HepG2 (cell line): ENCODE results near the gene RPS17. TPM values are rescaled to one million over a fixed set of nuclear protein-coding genes. Genes with fewer than 3 reads are reported as not detected.

Experiments used
- AKAP8 ChIP-seq: sonication (generic); formaldehyde crosslinking; IDR thresholded peaks from 2 replicates; pipeline ENCODE4 v1.5.1; 2020; ENCODE audit warnings: mild to moderate bottlenecking, missing genetic modification reagents
- JUN ChIP-seq: sonication (generic); formaldehyde crosslinking; IDR thresholded peaks from 2 replicates; pipeline ENCODE4 v1.4.0; 2020; ENCODE audit warnings: mild to moderate bottlenecking, missing genetic modification reagents
- MBD4 ChIP-seq: IDR thresholded peaks from 2 replicates; pipeline ENCODE4 v1.6.1; 2012; ENCODE audit warnings: low read length, inconsistent platforms, borderline replicate concordance
- SRY ChIP-seq: sonication (generic); formaldehyde crosslinking; IDR thresholded peaks from 2 replicates; pipeline ENCODE4 v1.8.0; 2022; ENCODE audit warnings: mild to moderate bottlenecking, missing genetic modification reagents
- THYN1 ChIP-seq: sonication (generic); formaldehyde crosslinking; IDR thresholded peaks from 2 replicates; pipeline ENCODE4 v1.8.1; 2023; ENCODE audit warnings: low read depth, mild to moderate bottlenecking, moderate library complexity, missing genetic modification reagents, borderline replicate concordance
- ZBTB3 ChIP-seq: sonication (generic); formaldehyde crosslinking; IDR thresholded peaks from 2 replicates; pipeline ENCODE4 v1.4.0; 2020; ENCODE audit warnings: low read depth, mild to moderate bottlenecking, moderate library complexity, missing genetic modification reagents, borderline replicate concordance
- ZNF775 ChIP-seq: sonication (generic); formaldehyde crosslinking; IDR thresholded peaks from 2 replicates; pipeline ENCODE4 v1.4.0; 2020; ENCODE audit warnings: missing genetic modification reagents, mild to moderate bottlenecking, moderate library complexity, borderline replicate concordance
- polyA plus RNA-seq, 8 experiments: library from polyadenylated mRNA; depleted of rRNA in 3 of 8; stranded (reverse) in 7 of 8; unstranded in 1 of 8; fragments of >200 nt; fragmentation: Illumina TruSeq in 4 of 8; extraction: Trizol in 4 of 8; gene quantifications; 2 replicates each; pipeline versions ENCODE4 v1.2.1 to v1.2.3, GENCODE V29; 2011 to 2016; ENCODE audit warnings: low read depth in 4 of 8, missing spikeins in 1 of 8, mixed read lengths in 1 of 8; ENCODE audit not compliant: insufficient read depth in 1 of 8
- total RNA-seq, 5 experiments: library from RNA; depleted of rRNA; stranded (reverse); fragments of >200 nt; fragmentation: Illumina TruSeq; extraction: Trizol; gene quantifications; 2 replicates each; pipeline ENCODE4 v1.2.3, GENCODE V29; 2016; ENCODE audit warnings: low read depth in 1 of 5
- TF ChIP-seq, protein P1 (sequence below): sonication (generic); formaldehyde crosslinking; IDR thresholded peaks from 2 replicates; pipeline ENCODE4 v1.5.1; 2020; ENCODE audit warnings: mild to moderate bottlenecking, missing genetic modification reagents, borderline replicate concordance
- TF ChIP-seq, protein P2 (sequence below): sonication (generic); formaldehyde crosslinking; conservative IDR thresholded peaks from 2 replicates; pipeline ENCODE4 v1.4.0; 2020; ENCODE audit warnings: mild to moderate bottlenecking, missing genetic modification reagents, moderate library complexity
- TF ChIP-seq, protein P3 (sequence below): sonication (generic); formaldehyde crosslinking; IDR thresholded peaks from 2 replicates; pipeline ENCODE4 v1.9.0; 2021; ENCODE audit warnings: missing genetic modification reagents, borderline replicate concordance
- TF ChIP-seq, protein P4 (sequence below): sonication (generic); formaldehyde crosslinking; IDR thresholded peaks from 2 replicates; pipeline ENCODE4 v1.4.0; 2020; ENCODE audit warnings: missing genetic modification reagents
- TF ChIP-seq, protein P5 (sequence below): sonication (generic); formaldehyde crosslinking; conservative IDR thresholded peaks from 2 replicates; pipeline ENCODE4 v1.4.0; 2020; ENCODE audit warnings: missing genetic modification reagents
- TF ChIP-seq, protein P6 (sequence below): sonication (generic); formaldehyde crosslinking; IDR thresholded peaks from 2 replicates; pipeline ENCODE4 v1.5.1; 2020; ENCODE audit warnings: missing genetic modification reagents, mild to moderate bottlenecking, borderline replicate concordance
- TF ChIP-seq, protein P7 (sequence below): sonication (generic); formaldehyde crosslinking; IDR thresholded peaks from 2 replicates; pipeline ENCODE4 v1.4.0; 2020; ENCODE audit warnings: missing genetic modification reagents

The RPS17 gene
- total and polyA plus RNA-seq, 2 of the 13 experiments (the other 11 are each of a cell fraction or from before 2014, with no cell fraction given): 2,570 to 5,021 TPM

DNA sequence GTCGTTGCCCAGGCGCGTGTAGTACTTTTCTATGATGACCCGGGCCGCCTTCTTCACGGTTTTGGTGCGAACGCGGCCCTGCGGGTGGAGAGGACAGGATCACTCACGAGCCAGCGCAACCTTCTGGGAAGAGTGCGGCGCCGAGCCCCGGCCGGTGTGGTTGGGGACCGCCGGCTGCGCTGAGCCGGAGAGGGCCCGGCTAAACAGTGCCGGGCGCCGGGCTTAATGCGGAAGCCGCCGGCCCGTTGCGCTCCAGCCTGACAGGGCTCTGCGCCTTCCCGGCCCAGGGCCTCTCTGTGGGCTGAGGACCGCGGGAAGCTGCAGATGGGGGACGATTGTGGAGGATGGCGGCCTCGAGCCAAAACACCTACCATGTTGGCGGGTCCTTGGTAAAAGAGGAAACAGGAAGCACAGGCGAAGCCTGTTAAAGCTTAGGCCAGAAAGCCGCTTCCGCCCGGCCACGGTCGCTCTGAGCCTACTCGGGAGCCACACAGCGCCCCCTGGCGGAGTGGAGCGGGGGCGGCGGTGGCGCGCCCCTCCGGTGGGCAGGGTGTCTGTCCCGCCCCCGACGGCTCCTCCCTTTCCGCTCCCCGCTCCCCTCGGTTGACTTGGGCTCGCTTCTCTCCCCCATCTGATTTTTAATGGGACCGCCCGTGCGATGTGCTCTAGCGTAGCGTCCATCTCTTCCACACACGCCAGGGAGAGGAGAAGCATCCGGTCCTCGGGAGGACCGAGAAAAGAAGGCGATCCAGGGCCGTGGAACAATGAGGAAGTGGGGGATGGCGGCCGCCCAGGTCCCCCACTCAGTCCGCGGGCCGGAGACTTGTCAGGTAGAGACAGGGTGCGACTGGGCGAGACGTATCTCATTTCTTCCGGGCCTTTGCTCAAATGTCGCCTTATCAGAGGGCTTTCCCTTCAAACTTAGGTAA lies at the start of gene RPS17 (continued):
- TF ChIP-seq, protein P1, sequence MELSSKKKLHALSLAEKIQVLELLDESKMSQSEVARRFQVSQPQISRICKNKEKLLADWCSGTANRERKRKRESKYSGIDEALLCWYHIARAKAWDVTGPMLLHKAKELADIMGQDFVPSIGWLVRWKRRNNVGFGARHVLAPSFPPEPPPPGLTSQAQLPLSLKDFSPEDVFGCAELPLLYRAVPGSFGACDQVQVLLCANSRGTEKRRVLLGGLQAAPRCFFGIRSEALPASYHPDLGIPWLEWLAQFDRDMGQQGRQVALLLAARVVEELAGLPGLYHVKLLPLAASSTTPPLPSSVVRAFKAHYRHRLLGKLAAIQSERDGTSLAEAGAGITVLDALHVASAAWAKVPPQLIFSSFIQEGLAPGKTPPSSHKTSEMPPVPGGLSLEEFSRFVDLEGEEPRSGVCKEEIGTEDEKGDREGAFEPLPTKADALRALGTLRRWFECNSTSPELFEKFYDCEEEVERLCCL (CRISPR knock-in tag): 0 out of 2 replicates have a peak, but pooled peaks have one; percentile 26
- TF ChIP-seq ZBTB3 (CRISPR knock-in tag) (no peak; the same call in 1 of the 2 replicates), JUN (CRISPR knock-in tag) (no peak; the same call in 1 of the 2 replicates), THYN1 (CRISPR knock-in tag) (no peak), SRY (0 out of 2 replicates have a peak, but pooled peaks have one; percentile 61), AKAP8 (CRISPR knock-in tag) (peak; percentile 59; the same call in 1 of the 2 replicates), ZNF775 (CRISPR knock-in tag) (no peak; the same call in 1 of the 2 replicates), MBD4 (no peak)
- TF ChIP-seq, protein P2, sequence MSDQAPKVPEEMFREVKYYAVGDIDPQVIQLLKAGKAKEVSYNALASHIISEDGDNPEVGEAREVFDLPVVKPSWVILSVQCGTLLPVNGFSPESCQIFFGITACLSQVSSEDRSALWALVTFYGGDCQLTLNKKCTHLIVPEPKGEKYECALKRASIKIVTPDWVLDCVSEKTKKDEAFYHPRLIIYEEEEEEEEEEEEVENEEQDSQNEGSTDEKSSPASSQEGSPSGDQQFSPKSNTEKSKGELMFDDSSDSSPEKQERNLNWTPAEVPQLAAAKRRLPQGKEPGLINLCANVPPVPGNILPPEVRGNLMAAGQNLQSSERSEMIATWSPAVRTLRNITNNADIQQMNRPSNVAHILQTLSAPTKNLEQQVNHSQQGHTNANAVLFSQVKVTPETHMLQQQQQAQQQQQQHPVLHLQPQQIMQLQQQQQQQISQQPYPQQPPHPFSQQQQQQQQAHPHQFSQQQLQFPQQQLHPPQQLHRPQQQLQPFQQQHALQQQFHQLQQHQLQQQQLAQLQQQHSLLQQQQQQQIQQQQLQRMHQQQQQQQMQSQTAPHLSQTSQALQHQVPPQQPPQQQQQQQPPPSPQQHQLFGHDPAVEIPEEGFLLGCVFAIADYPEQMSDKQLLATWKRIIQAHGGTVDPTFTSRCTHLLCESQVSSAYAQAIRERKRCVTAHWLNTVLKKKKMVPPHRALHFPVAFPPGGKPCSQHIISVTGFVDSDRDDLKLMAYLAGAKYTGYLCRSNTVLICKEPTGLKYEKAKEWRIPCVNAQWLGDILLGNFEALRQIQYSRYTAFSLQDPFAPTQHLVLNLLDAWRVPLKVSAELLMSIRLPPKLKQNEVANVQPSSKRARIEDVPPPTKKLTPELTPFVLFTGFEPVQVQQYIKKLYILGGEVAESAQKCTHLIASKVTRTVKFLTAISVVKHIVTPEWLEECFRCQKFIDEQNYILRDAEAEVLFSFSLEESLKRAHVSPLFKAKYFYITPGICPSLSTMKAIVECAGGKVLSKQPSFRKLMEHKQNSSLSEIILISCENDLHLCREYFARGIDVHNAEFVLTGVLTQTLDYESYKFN (CRISPR knock-in tag): 0 out of 2 replicates have a peak, but pooled peaks have one; percentile 44
- TF ChIP-seq, protein P3, sequence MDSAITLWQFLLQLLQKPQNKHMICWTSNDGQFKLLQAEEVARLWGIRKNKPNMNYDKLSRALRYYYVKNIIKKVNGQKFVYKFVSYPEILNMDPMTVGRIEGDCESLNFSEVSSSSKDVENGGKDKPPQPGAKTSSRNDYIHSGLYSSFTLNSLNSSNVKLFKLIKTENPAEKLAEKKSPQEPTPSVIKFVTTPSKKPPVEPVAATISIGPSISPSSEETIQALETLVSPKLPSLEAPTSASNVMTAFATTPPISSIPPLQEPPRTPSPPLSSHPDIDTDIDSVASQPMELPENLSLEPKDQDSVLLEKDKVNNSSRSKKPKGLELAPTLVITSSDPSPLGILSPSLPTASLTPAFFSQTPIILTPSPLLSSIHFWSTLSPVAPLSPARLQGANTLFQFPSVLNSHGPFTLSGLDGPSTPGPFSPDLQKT (CRISPR knock-in tag): peak; percentile 89
- TF ChIP-seq, protein P4, sequence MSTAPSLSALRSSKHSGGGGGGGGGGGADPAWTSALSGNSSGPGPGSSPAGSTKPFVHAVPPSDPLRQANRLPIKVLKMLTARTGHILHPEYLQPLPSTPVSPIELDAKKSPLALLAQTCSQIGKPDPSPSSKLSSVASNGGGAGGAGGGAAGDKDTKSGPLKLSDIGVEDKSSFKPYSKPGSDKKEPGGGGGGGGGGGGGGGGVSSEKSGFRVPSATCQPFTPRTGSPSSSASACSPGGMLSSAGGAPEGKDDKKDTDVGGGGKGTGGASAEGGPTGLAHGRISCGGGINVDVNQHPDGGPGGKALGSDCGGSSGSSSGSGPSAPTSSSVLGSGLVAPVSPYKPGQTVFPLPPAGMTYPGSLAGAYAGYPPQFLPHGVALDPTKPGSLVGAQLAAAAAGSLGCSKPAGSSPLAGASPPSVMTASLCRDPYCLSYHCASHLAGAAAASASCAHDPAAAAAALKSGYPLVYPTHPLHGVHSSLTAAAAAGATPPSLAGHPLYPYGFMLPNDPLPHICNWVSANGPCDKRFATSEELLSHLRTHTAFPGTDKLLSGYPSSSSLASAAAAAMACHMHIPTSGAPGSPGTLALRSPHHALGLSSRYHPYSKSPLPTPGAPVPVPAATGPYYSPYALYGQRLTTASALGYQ (CRISPR knock-in tag): peak; percentile 71
- TF ChIP-seq, protein P5, sequence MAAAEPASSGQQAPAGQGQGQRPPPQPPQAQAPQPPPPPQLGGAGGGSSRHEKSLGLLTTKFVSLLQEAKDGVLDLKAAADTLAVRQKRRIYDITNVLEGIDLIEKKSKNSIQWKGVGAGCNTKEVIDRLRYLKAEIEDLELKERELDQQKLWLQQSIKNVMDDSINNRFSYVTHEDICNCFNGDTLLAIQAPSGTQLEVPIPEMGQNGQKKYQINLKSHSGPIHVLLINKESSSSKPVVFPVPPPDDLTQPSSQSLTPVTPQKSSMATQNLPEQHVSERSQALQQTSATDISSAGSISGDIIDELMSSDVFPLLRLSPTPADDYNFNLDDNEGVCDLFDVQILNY (CRISPR knock-in tag): no peak
- TF ChIP-seq, protein P6, sequence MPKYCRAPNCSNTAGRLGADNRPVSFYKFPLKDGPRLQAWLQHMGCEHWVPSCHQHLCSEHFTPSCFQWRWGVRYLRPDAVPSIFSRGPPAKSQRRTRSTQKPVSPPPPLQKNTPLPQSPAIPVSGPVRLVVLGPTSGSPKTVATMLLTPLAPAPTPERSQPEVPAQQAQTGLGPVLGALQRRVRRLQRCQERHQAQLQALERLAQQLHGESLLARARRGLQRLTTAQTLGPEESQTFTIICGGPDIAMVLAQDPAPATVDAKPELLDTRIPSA: no peak; the same call in 1 of the 2 replicates
- TF ChIP-seq, protein P7, sequence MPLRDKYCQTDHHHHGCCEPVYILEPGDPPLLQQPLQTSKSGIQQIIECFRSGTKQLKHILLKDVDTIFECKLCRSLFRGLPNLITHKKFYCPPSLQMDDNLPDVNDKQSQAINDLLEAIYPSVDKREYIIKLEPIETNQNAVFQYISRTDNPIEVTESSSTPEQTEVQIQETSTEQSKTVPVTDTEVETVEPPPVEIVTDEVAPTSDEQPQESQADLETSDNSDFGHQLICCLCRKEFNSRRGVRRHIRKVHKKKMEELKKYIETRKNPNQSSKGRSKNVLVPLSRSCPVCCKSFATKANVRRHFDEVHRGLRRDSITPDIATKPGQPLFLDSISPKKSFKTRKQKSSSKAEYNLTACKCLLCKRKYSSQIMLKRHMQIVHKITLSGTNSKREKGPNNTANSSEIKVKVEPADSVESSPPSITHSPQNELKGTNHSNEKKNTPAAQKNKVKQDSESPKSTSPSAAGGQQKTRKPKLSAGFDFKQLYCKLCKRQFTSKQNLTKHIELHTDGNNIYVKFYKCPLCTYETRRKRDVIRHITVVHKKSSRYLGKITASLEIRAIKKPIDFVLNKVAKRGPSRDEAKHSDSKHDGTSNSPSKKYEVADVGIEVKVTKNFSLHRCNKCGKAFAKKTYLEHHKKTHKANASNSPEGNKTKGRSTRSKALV (CRISPR knock-in tag): peak; percentile 81
